Body of pancreas (tissue), 4 donors: Measurements from ENCODE around the gene HCFC1R1.
"Not testable (repeated sequence)": the region's sequence is repeated elsewhere in the genome, so short reads cannot be mapped to it uniquely, and the experiment has no call there.

Experiments used
- CTCF ChIP-seq, 7 experiments: fragments of 450-650 bp in 4 of 7; fragments of 200-600 bp in 3 of 7; sonication (generic) in 3 of 7; IDR thresholded peaks; one replicate each; pipeline ENCODE4 v1.5.1; 2016 to 2019; ENCODE audit warnings: antibody characterized with exemption in 7 of 7
- POLR2A ChIP-seq, 3 donors: fragments of 450-650 bp; IDR thresholded peaks; one replicate each; pipeline ENCODE4 v1.6.1; 2016; ENCODE audit warnings: antibody characterized with exemption in 3 of 3, mild to moderate bottlenecking in 2 of 3

GRCh38 chr16:3052571-3053329, 29.0 kb upstream of the HCFC1R1 start:
- TF ChIP-seq CTCF, POLR2A (IDR thresholded peaks at IDR 0.05): not testable (repeated sequence)
